SK-N-SH treated with all-trans-retinoic acid at 6 μM for 48 hours (cell line): ENCODE measurements around the gene CCDC8.
"Not testable (repeated sequence)": the region's sequence is repeated elsewhere in the genome, so short reads cannot be mapped to it uniquely, and the experiment has no call there.

ENCODE experiments used
- ATAC-seq: fragments of 200-7000 bp; cut with Tn5 transposase; 3 replicates; pipeline ENCODE4 v1.9.1; 2020; ENCODE audit warnings: mild to moderate bottlenecking, moderate library complexity
- BACH2 ChIP-seq: fragments of 250-450 bp; sonication (Bioruptor Pico); IDR thresholded peaks from 2 replicates; pipeline ENCODE4 v1.9.0; 2021; ENCODE audit warnings: mild to moderate bottlenecking, borderline replicate concordance
- CREB5 ChIP-seq: fragments of 250-450 bp; sonication (Bioruptor Pico); IDR thresholded peaks from 2 replicates; pipeline ENCODE4 v1.5.1; 2020; ENCODE audit warnings: low read depth, mild to moderate bottlenecking, moderate library complexity
- CSDC2 ChIP-seq: fragments of 250-450 bp; sonication (Bioruptor Pico); IDR thresholded peaks from 2 replicates; pipeline ENCODE4 v1.5.0; 2020; ENCODE audit warnings: mild to moderate bottlenecking, moderate library complexity
- CSRNP3 ChIP-seq: fragments of 250-450 bp; sonication (Bioruptor Pico); IDR thresholded peaks from 2 replicates; pipeline ENCODE4 v1.5.1; 2021; ENCODE audit warnings: mild to moderate bottlenecking, moderate library complexity
- ESRRG ChIP-seq: fragments of 250-450 bp; sonication (Bioruptor Pico); IDR thresholded peaks from 2 replicates; pipeline ENCODE4 v1.6.1; 2021; ENCODE audit warnings: mild to moderate bottlenecking
- GLIS3 ChIP-seq: fragments of 250-450 bp; sonication (Bioruptor Pico); IDR thresholded peaks from 2 replicates; pipeline ENCODE4 v1.5.0; 2020; ENCODE audit warnings: mild to moderate bottlenecking, moderate library complexity
- ISL1 ChIP-seq: fragments of 250-450 bp; sonication (Bioruptor Pico); IDR thresholded peaks from 2 replicates; pipeline ENCODE4 v2.1.2; 2022; ENCODE audit warnings: mild to moderate bottlenecking, moderate library complexity
- PATZ1 ChIP-seq: fragments of 250-450 bp; sonication (Bioruptor Pico); IDR thresholded peaks from 2 replicates; pipeline ENCODE4 v1.8.0; 2020; ENCODE audit warnings: mild to moderate bottlenecking, moderate library complexity, borderline replicate concordance
- POU6F1 ChIP-seq: fragments of 250-450 bp; sonication (Bioruptor Pico); IDR thresholded peaks from 2 replicates; pipeline ENCODE4 v1.8.0; 2021; ENCODE audit warnings: low read depth, mild to moderate bottlenecking, moderate library complexity, borderline replicate concordance
- PPARA ChIP-seq: fragments of 250-450 bp; sonication (Bioruptor Pico); IDR thresholded peaks from 2 replicates; pipeline ENCODE4 v1.5.0; 2020; ENCODE audit warnings: mild to moderate bottlenecking, borderline replicate concordance
- RARB ChIP-seq: fragments of 250-450 bp; sonication (Bioruptor Pico); IDR thresholded peaks from 2 replicates; pipeline ENCODE4 v1.8.0; 2021; ENCODE audit warnings: mild to moderate bottlenecking, moderate library complexity
- SNAI2 ChIP-seq: fragments of 250-450 bp; sonication (Bioruptor Pico); IDR thresholded peaks from 2 replicates; pipeline ENCODE4 v1.5.0; 2020; ENCODE audit warnings: mild to moderate bottlenecking, moderate library complexity
- TCF4 ChIP-seq: fragments of 250-450 bp; sonication (Bioruptor Pico); IDR thresholded peaks from 2 replicates; pipeline ENCODE4 v1.8.0; 2021; ENCODE audit warnings: mild to moderate bottlenecking, moderate library complexity, borderline replicate concordance
- TOX ChIP-seq: fragments of 250-450 bp; sonication (Bioruptor Pico); IDR thresholded peaks from 2 replicates; pipeline ENCODE4 v1.8.0; 2021; ENCODE audit warnings: mild to moderate bottlenecking, moderate library complexity, borderline replicate concordance
- ZFP30 ChIP-seq: fragments of 450-650 bp; formaldehyde crosslinking; IDR thresholded peaks from 2 replicates; pipeline ENCODE4 v1.5.0; 2022; ENCODE audit warnings: mild to moderate bottlenecking, moderate library complexity
- ZNF565 ChIP-seq: fragments of 450-650 bp; formaldehyde crosslinking; conservative IDR thresholded peaks from 2 replicates; pipeline ENCODE4 v1.5.0; 2020; ENCODE audit warnings: low read depth, mild to moderate bottlenecking, moderate library complexity
- ZNF8 ChIP-seq: fragments of 450-650 bp; formaldehyde crosslinking; IDR thresholded peaks from 2 replicates; pipeline ENCODE4 v1.5.0; 2020; ENCODE audit warnings: mild to moderate bottlenecking, moderate library complexity
- TF ChIP-seq, protein P1 (sequence below): fragments of 250-450 bp; sonication (Bioruptor Pico); IDR thresholded peaks from 2 replicates; pipeline ENCODE4 v1.5.0; 2020; ENCODE audit warnings: mild to moderate bottlenecking, moderate library complexity

CCDC8 gene

GRCh38 chr19:46422344-46422743 is 9.0 kb upstream of the CCDC8 start (continued):
- no peak for TF ChIP-seq POU6F1 (CRISPR knock-in tag)
- TF ChIP-seq BACH2 (CRISPR knock-in tag) = no peak
- no peak for TF ChIP-seq PPARA (CRISPR knock-in tag)

- no peak for ATAC-seq
- TF ChIP-seq ISL1 (CRISPR knock-in tag) (no peak), ZFP30 (CRISPR knock-in tag) (no peak), BACH2 (CRISPR knock-in tag) (no peak), CSRNP3 (CRISPR knock-in tag) (no peak), ZNF8 (CRISPR knock-in tag) (no peak), RARB (CRISPR knock-in tag) (no peak), GLIS3 (CRISPR knock-in tag) (no peak)
These were observed 6.7 kb upstream of the CCDC8 start for GRCh38 chr19:46420056-46420455.

DNA sequence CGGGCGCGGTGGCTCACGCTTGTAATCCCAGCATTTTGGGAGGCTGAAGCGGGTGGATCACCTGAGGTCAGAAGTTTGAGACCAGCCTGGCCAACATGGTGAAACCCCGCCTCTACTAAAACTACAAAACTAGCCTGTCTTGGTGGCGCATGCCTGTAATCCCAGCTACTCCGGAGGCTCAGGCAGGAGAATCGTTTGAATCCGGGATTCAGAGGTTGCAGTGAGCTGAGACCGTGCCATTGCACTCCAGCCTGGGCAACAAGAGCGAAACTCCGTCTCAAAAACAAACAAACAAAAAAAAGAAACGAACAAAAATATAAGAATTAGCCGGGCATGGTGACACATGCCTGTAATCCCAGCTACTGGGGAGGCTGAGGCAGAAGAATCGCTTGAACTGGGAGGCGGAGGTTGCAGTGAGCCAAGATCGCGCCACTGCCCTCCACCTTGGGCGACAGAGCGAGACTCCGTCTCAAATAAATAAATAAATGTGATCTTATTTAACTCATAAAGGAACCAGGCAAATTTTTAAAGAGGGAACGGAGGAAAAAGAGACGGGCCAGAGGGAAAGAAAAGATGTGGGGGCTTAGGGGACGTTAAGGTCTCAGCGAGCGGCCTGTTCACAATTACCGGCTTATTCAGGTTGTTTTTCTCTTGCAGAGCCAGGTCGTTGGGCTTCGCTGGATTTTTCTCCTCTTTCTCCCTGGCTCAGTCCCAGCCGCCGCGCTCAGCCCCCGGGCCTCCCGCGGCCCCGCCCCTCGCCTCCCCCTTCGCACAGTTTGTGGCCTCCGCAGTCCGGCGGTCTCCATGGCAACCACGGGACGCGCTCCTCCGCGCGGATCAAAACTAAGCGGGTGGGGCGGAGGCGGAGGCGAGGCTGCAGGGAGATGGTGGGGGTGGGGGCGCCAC is 2.7 kb upstream of the CCDC8 start:
- ATAC-seq = peak; percentile 94
- peak; percentile 44; the same call in 1 of the 2 replicates for TF ChIP-seq PATZ1

DNA sequence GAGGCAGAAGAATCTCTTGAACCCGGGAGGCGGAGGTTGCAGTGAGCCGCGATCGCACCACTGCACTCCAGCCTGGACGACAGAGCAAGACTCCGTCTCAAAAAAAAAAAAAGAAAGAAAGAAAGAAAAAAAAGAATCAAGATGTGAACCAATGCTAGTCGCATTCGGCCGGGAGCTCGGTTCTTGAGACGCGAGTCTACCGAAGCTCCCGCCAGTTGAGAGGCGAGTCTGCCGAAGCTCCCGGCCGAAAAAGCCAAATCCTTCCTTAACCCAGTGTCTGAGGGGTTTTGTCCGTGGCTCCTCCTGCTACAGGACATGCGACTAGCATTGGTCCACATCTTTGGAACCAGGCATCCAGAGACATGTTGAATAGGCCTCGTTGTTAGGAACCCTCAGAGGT is 1.5 kb upstream of the CCDC8 start:
- ATAC-seq = not testable (repeated sequence)

DNA sequence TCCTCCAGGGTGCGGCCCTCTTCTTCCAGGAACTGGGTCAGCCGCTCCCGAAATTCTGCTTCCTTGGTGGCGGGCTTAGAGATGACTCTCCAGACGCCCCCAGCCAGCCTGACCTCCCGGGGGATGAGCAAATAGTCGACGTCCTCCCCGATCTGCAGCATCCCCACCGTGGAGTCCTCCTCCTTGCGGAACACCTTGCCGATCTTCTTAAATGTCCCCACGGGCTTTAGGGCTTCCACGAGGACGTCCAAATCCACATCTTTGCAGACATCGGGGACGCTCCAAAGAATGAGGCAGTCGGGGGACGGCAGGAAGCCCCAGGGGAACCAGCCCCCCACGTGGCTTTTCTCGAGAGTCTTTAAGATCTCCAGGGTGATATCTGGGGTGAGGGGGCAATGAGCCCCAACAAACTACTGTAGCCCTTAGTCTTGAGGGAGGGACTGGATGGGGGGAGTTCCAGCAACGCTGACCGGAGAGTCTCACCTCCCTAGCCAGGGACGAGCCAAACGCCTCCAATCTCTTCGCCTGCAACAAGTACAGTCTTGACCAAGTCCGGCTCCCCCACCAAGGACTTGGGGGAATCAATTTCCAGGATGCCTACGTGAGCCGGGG is 608 bp downstream of the CCDC8 start:
- TF ChIP-seq POU6F1 (CRISPR knock-in tag) = no peak
- no peak for TF ChIP-seq SNAI2 (CRISPR knock-in tag)
- TF ChIP-seq CSDC2 (CRISPR knock-in tag) = no peak
- no peak for TF ChIP-seq ZNF565 (CRISPR knock-in tag)
- no peak for TF ChIP-seq PPARA (CRISPR knock-in tag)
- TF ChIP-seq, protein P1, sequence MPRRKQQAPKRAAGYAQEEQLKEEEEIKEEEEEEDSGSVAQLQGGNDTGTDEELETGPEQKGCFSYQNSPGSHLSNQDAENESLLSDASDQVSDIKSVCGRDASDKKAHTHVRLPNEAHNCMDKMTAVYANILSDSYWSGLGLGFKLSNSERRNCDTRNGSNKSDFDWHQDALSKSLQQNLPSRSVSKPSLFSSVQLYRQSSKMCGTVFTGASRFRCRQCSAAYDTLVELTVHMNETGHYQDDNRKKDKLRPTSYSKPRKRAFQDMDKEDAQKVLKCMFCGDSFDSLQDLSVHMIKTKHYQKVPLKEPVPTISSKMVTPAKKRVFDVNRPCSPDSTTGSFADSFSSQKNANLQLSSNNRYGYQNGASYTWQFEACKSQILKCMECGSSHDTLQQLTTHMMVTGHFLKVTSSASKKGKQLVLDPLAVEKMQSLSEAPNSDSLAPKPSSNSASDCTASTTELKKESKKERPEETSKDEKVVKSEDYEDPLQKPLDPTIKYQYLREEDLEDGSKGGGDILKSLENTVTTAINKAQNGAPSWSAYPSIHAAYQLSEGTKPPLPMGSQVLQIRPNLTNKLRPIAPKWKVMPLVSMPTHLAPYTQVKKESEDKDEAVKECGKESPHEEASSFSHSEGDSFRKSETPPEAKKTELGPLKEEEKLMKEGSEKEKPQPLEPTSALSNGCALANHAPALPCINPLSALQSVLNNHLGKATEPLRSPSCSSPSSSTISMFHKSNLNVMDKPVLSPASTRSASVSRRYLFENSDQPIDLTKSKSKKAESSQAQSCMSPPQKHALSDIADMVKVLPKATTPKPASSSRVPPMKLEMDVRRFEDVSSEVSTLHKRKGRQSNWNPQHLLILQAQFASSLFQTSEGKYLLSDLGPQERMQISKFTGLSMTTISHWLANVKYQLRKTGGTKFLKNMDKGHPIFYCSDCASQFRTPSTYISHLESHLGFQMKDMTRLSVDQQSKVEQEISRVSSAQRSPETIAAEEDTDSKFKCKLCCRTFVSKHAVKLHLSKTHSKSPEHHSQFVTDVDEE = no peak
- no peak for TF ChIP-seq ZNF8 (CRISPR knock-in tag)
- no peak for TF ChIP-seq BACH2 (CRISPR knock-in tag)
- TF ChIP-seq PATZ1 = no peak
- TF ChIP-seq TCF4 = no peak
- no peak for TF ChIP-seq CREB5 (CRISPR knock-in tag)
- TF ChIP-seq GLIS3 (CRISPR knock-in tag) = no peak
- no peak for TF ChIP-seq ESRRG (CRISPR knock-in tag)
- no peak for TF ChIP-seq TOX (CRISPR knock-in tag)
- ATAC-seq = no peak
